Measurements from ENCODE around the gene ZBTB5.
A peak's percentile ranks its signal among the peaks of the same experiment; 100 is the strongest.
"Not testable (repeated sequence)": the region's sequence is repeated elsewhere in the genome, so short reads cannot be mapped to it uniquely, and the experiment has no call there.

Gene ZBTB5

DNA sequence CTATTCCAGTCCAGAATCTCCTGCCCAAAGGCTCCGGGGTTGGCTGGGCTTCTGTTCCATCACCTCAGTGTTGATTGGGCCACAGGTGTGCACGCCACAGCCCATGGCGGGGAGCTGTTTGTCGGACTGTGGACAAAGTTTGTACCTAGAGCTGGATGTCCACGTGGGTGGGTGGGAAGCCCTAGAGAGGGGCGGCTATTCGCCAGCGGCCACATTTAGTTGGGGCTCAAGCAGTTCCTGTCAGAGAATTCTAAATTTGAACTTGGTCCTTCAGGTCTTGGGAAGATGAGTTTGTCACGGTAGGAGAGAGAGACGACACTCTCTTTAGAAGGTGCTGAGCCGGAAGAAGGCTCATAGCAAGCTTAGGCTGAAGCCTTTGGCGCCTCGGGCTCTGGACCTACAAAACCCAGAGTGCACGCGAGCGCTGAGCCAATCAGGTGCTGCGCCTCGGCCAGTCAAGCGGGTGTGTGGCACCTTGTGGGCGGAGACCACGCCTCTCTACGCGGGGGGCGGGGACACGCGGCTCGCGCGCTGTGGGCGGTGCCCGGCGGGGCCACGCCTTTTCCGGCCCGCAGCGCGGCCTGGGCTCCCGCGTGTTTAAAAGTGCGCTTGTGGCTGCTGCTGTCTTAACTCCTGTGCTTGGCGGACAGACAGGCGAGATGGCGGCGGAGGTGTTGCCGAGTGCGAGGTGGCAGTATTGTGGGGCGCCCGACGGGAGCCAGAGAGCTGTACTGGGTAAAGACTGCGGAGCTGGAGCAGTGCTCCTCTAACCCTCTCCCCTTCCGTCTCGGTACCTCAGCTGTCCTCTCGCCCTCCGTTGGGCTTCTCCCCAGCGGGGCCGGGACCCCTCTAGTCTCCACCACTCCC is 20.4 kb upstream of the ZBTB5 start, which contains the start of gene POLR1E:
Gene POLR1E, plus strand, starts transcription at position 560 of the 867 bp plus-strand sequence. Its CDS starts 100 bp downstream, at position 660.
- peak; percentile 92 for DNase-seq

DNA sequence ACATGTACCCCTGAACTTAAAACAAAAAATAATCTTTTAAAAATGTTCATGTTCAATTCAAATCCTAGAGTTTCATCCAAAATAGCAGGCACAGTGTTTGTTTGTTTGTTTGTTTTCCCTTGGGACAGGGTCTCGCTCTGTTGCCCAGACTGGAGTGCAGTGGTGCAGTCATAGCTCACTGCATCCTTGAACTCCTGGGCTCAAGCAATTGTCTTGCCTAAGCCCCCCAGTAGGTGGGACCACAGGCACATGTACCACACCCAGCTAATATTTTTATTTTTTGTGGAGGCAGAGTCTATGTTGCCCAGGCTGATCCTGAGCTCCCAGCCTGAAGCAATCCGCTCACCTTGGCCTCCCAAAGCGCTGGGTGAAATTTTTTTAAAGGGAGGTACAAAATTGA is 15.5 kb upstream of the ZBTB5 start:
- no peak for DNase-seq

DNA sequence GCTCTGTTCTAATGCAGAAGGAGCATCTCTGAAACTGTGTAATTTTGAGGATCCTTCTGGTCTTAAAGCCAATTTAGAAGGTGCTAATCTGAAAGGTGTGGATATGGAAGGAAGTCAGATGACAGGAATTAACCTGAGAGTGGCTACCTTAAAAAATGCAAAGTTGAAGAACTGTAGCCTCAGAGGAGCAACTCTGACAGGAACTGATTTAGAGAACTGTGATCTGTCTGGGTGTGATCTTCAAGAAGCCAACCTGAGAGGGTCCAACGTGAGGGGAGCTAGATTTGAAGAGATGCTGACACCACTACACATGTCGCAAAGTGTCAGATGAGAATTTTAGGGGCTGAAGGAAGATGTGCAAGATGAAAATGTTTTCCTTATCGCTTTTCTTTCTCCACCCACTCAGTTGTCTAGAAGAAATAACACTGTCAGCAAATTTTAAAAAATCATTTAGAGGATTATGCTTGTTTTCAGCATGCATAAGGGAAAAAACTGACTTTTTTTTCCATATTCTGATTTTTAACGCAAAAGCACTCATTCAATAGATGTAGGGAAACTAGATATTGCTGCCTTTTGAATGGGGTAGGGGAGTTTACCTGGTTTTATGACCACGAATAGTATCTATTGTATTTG is 12.9 kb upstream of the ZBTB5 start:
- not testable (repeated sequence) for DNase-seq

DNA sequence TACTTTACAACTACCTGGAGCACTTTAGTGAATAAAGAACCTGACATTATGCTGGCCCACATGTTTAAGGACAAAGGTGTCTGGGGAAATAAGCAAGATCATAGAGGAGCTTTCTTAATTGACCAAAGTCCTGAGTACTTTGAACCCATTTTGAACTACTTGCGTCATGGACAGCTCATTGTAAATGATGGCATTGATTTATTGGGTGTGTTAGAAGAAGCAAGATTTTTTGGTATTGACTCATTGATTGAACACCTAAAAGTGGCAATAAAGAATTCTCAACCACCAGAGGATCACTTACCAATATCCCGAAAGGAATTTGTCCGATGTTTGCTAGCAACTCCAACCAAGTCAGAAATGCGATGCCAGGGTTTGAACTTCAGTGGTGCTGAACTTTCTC is 12.2 kb upstream of the ZBTB5 start:
- not testable (repeated sequence) for DNase-seq

DNA sequence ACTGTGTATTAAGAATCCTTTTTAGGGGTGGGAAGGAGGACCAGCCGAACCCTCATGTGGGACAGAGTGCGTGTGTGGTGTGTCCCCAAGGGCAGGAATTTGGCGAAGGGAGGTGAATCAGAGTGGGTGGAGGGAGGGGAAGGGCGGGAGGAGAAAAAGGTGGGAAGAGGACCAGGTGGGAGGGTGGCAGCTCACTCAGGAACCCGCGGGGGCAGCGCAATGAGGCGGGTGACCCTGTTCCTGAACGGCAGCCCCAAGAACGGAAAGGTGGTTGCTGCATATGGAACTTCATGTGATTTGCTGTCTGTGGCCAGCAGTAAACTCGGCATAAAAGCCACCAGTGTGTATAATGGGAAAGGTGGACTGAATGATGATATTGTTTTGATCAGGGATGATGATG is 11.7 kb upstream of the ZBTB5 start:
- no peak for DNase-seq

DNA sequence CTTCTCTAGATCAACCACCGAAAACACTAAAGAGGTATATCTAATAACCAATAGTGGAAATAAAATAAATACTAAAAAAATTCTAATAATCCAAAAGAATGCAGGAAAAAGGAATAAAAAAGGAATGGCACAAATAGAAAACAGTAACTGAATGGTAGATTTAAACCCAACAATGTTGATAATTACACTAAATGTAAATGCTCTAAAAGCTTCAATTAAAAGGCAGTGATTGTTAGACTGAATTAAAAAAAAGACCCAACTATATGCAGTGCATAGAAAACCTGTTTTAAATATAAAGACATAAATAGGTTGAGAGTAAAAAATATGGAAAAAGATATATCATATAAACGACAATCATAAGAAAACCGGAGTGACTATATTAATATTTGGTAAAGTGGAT is 9.2 kb upstream of the ZBTB5 start:
- no peak for DNase-seq

DNA sequence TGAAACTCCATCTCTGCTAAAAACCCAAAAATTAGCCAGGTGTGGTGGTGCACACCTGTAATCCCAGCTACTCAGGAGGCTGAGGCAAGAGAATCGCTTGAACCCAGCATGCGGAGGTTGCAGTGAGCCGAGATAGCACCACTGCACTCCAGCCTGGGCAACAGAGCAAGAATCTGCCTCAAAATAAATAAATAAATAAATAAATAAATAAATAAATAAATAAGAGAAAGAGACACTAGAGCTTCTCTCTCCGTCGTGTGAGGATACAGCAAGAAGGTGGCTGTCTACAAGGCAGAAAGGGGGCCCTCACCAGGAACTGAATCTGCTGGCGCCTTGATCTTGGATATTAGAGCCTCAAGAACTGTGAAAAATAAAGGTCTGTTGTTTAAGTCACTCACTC is 8.7 kb upstream of the ZBTB5 start:
- not testable (repeated sequence) for DNase-seq

DNA sequence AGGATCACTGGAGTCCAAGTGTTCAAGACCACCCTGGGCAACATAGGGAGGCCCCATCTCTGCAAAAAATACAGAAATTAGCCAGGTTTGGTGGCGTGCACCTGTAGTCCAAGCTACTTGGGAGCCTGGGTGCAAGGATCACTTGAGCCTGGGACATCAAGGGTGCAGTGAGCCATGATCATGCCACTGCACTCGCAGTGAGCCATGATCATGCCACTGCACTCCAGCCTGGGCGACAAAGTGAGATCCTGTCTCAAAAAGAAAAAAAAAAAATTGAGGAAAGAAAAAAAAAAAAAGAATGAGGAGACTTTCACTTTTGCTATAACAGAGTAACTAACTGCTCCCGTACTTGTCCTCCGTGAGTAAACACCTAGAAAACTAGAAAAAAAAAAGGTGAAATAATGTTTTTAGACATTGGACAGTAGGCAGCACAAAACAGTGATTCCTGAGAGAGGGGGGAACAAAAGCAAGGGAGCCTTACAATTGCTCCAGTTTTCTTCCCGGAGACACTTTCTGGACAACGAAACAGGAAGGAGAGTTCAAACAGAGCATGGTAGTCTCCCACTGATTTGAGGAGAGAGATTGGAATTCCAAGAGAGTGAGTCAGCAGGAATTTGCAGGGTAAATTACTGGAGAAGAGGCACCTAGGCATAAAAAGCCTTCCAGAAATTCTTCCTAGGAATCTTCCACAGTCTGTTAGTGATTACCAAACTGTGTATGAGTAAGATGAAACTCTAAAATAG is 6.9 kb upstream of the ZBTB5 start:
- no peak for DNase-seq

DNA sequence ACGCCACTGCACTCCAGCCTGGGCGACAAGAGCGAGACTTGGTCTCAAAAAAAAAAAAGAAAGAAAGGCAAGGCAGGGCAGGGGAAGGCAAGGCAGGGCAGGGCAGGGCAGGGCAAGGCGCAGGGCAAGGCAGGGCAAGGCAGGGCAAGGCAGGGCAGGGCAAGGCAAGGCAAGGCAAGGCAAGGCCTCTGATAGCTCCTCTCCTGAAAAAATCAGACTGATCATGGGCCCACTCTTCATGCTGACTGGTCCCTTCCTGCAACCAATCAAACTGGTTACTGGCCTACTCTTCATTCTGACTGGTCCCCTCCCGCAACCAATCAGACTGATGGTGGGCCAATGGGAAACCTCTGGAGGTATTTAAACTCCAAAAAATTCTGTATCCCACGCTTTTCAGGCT is 3.4 kb upstream of the ZBTB5 start:
- DNase-seq = no peak

DNA sequence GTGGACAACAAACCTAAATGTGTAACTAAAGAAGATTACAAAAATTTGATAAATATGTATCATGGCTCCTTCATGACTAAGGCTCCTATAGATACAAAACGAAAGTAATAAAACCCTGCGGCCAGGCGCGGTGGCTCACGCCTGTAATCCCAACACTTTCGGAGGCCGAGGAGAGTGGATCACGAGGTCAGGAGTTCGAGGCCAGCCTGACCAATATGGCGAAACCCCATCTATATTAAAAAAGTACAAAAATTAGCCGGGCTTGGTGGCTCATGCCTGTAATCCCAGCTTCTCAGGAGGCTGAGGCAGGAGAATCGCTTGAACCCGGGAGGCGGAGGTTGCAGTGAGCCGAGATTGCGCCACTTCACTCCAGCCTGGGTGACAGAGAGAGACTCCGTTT is 2.3 kb upstream of the ZBTB5 start:
- not testable (repeated sequence) for DNase-seq

DNA sequence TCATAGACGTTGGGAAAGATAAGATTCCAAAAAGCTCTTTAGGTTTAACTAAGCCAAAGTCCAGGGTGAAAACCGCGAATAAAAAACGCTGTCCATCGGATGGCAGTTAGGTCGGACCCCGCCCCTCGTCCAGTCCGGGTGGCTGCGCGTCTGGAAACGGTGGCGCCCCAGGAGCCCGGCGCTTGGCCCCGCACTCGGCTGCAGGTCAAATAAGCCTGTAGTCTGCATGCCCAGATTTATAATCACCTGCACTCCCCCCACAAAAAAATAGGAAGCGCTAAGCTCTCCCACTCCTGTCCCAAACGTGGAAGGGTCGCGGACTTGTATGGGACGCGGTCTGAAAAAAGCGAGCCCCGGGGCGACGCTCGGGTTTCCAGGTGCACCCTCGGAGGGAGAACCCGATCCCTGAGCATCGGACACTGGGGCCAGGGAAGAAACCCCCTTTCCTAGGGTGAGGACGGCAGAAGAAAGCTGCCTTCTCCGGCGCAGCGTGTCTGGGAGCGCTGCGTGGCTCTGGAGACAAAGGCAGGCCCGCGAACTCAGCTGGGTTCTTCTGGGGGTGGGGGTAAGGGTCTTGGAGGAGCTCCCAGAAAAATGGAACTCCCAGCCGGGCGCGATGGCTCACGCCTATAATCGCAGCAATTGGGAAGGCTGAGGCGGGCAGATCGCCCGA is 923 bp upstream of the ZBTB5 start:
- DNase-seq = peak; percentile 66

DNA sequence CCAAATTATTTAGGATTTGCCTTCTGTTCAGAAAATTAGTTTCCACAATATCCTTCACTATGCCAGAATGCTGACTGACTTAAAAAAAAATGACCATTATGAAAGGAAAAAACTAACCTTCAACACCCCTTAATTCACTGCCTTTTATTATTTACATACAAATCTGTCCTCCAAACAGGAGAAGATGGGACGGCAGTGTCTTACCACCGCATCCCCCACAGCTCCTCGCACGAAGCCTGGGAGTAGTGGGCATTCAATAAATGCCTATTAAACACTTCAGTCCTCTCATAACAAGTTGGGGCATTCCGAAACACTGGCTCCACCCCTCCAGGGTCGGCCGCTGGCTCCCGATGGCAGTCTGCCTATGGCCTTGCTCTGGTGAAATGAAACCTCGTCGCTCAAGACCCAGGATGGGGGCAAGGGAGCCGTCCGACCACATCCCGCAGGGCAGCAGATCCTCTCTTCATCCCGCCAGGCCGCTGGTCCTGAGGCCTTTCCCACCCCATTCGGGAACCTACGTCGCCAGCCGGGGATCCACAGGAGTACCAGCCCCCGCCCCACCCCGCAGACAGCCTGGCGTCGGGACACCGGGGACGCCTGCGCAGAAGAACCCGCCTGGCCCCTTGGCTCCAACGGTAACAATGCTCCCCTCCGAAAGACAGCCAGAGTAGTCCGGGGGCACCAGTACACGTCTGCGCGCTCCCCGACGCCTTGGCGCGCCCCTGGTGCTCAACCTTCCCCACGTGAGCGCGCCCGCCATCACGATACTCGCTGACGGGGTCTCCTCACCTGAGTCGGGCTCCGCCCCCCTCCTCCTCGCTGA is 613 bp downstream of the ZBTB5 start:
- DNase-seq = peak; percentile 77

DNA sequence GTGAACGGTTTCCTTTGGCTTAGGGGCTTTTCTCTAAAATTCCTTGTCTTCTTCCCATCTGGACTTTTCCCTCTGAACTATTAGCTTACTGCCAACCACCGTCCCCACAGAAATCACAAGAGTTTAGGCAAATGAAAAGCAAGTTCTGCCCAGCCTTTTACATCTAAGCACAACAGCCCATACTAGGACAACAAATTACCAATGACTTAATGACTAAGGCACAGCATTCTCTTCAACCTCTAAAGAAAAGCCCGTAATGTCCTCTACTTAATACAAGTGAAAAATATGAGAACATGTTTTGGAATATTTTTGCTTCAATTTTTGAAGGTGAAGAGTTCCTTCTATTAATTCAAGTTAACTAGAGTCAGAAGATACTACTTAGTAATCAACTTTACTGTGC is 1.2 kb downstream of the ZBTB5 start:
- no peak for DNase-seq

DNA sequence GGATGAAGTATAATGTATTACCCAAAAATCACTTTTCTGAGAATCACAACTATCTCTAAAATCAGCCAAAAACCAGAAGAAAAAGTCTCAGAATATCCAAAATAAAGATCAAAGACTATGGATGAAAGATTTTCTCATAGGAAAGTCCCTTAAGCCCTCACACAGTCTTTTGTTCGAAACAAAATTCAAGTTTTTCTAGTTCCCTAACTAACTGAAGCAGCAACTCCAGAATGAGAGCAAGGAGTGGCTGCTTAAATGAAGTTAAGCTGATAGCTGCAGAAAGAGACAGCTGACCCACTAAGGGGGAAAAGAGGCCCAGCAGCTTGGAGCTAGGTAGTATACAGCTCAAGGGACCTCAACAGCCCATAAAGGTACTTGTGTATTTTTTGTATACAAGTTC is 8.4 kb downstream of the ZBTB5 start:
- no peak for DNase-seq

DNA sequence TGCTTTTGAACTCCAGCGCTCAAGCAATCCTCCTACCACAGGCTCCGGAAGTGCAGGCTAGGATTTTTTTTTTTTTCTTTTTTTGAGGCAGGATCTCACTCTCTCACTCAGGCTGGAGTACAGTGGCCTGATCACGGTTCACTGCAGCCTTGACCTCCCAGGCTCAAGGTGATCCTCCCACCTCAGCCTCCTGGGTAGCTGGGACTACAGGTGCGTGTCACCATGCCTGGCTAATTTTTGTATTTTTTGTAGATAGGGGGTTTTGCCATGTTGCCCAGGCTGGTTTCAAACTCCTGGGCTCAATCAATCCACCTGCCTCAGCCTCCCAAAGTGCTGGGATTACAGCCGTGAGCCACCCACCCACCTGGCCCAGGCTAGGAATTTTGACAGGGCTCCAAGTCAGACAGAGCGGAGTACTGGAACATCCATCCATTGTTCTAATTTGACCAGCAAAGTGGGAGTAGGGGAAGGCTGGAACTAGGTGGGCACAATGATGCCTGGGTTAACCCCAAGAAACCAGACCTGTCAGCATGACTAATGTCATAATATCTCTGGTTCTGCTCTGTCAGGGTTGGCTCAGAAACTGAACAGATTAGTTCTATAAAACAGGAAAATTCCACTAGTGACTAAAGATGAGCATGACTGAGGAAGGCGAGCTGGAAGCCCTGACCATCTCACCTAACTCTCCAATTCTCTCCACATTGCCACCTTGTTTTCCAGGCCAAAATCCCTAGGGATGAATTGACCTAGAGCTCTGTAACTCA is 9.2 kb downstream of the ZBTB5 start:
- DNase-seq = no peak

DNA sequence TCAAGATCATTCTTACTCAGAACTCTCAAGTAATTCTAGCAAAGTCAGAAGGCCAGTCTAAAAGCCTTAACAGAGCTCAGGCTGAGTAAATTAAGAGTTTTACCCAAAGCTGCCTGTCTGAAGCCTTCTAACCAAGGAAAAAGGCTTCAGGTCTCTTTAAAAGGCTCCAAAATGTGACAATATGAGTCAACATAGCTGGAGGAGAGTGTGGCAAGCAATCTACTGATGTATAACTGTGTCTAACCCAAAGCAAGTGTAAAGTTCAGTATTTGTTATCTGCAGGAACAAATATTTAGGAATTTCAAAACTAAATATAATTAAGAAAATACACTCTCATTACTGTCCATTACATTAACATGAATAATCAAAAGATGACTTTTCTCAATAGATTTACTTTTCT is 11.0 kb downstream of the ZBTB5 start:
- no peak for DNase-seq

DNA sequence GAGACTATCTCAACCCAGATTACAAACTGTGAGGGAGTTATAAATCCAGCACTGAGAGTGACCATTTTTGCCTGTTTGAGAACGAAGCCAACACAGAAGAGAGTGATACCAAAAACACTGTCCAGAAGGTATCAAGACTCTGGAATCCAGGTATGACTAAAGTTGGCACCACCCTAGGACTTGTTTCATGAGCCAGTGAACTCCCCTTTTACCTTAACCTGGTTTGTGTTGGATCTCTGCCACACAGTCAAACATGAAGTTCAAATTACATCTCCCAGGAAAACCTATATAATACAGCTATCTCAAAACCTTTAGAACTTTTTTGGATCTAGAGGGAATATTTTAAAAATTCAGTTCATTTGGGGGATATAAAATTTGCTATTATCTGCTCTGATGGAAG is 11.4 kb downstream of the ZBTB5 start:
- DNase-seq = no peak

DNA sequence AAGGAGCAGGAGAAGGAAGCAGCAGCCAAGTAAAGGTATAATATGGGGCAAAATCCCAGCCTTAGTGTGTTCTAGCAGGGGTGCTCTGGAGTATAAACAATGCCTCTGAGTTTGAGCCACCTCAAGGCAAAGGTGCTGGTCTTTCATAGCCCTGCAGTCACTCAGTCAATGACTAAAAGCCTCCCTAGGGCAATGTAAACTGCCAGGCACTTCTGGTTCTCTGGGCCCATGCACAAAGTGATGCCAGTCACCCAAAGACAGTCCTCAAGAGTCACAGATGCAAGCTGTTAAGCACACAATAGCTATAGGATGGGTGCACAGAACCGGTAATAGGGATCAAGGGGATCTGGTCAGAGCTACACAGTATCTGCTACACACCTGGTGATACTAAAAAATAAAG is 12.6 kb downstream of the ZBTB5 start:
- no peak for DNase-seq

DNA sequence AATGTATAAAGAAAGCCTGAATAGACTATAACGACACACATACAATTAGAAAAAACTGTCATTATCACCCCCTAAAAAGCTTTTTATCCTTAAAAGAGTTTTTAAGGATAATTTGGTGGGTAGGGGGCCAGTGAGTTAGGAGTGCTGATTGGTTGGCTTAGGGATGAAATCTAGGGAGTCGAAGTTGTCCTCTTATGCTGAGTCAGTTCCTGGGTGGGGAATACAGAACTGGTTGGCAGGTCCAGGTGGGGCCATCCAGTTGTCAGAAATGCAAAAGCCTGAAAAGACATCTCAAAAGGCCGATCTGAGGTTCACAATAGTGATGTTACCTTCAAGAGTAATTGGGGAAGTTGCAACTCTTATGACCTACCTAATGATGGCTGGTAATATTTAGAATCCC is 13.6 kb downstream of the ZBTB5 start:
- DNase-seq = no peak

DNA sequence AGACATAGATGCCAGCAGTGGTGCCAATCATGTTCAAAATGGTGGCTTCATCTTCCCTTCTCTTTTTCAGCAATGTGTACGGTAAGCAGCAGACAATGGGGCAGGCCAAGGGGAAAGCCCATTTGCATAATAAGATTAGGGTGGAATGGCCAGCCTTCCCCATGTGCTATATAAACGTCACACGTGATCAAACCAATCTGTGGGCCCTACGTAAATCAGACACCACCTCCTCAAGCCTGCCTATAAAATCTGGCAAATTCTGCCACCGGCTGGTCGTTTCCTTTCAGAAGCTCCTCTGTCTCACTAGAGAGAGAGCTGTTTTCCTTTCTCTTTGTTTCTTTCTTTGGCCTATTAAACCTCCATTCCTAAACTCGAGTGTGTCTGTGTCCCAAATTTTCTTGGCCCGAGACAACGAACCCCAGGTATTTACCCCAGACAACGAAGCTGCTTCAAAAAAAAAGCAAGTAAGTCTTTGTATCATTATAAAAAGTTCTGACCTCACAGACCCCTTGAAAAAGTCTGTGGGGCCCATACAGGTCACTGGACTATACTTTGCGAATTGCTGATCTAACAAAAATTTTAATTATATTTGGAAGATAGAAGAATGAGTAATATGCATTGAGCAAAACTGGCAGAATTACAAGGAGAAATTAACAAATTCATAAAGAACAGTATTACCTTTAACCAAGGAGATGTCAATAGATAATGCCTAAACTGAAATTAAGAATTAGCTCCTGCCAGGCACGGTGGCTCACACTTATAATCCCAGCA is 15.2 kb downstream of the ZBTB5 start:
- DNase-seq = peak; percentile 85

DNA sequence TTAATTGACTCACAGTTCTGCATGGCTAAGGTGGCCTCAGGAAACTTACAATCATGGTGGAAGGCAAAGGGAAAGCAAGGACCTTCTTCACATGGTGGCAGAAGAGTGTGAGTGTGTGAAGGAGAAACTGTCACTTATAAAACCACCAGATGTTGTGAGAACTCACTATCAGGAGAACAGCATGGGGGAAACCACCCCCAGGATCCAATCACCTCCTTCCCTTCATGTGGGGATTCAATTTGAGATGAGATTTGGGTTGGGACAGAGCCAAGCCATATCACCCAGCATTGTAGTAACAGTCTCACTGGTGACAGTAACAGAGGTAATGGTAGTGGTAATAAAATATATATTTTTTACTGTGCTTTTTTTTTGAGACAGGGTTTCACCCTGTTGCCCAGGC is 18.1 kb downstream of the ZBTB5 start:
- no peak for DNase-seq

Data from midbrain (tissue), 1 donor.